Measurements from ENCODE around the gene NUDT16. TPM values are rescaled to one million over a fixed set of nuclear protein-coding genes. Genes with fewer than 3 reads are reported as not detected.

NUDT16 gene
- total and polyA plus RNA-seq, 7 donors: 5.2 to 25.9 (median 10.9) TPM

DNA sequence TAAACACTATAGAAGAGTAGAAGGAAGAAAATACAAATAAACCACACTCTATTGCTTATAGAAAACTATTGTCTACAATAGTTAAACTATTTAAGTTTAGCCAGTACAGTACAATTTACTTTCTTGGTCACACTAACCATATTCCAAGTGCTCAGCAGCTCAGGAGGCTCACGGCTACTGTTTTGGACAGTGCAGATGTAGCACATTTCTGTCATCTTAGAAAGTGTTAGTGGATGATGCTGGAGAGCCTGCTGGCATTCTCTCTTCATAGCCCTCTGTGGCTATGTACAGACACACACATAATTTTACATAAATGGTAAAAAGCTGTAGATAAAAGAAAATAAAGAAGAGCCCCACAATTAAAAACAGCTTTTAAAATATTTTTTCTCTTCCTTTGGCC, 23.8 kb downstream of the NUDT16 start:
- Histone ChIP-seq H3K9me3 (peaks cover 4% of the 10 kb centered on the region), H3K4me3 (no peak overlapping the region)
- no peak for ATAC-seq

DNA sequence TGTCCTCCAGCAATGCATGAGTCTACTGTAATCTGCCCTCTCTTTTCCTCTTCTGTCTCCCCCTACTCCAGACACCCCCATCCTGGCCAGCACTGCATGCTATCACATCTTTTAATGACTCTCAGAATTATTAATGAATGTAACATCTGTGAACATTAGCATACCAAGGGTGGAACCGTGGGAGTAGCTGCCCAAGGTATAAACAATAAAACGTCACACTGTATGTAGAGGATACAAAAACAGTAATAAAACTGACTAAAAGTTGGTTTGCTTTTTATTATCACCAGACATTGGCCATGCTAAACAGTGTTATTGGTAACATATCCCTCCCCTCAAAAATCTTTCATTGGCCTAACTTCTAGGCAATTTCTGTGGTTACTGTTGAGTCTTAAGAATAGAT, 24.7 kb downstream of the NUDT16 start:
- Histone ChIP-seq H3K4me3 (no peak overlapping the region), H3K9me3 (peaks cover 4% of the 10 kb centered on the region), H3K27ac (no peak overlapping the region), H3K36me3 (ENCODE audit: insufficient read depth in 1 of 2, low read depth in 1 of 2) (no peaks in the 10 kb centered on the region), H3K27me3 (ENCODE audit: insufficient read depth in 3 of 3, low read length in 2 of 3) (no peaks in the 10 kb centered on the region), H3K4me1 (no peaks in the 10 kb centered on the region)
- 50 to 62% (median 54%) methylated on average over 2 of the region's 2 CpGs for WGBS, 3 donors
- intact Hi-C loops (cut with DNase I): no loop called here
- TF ChIP-seq, protein P1, sequence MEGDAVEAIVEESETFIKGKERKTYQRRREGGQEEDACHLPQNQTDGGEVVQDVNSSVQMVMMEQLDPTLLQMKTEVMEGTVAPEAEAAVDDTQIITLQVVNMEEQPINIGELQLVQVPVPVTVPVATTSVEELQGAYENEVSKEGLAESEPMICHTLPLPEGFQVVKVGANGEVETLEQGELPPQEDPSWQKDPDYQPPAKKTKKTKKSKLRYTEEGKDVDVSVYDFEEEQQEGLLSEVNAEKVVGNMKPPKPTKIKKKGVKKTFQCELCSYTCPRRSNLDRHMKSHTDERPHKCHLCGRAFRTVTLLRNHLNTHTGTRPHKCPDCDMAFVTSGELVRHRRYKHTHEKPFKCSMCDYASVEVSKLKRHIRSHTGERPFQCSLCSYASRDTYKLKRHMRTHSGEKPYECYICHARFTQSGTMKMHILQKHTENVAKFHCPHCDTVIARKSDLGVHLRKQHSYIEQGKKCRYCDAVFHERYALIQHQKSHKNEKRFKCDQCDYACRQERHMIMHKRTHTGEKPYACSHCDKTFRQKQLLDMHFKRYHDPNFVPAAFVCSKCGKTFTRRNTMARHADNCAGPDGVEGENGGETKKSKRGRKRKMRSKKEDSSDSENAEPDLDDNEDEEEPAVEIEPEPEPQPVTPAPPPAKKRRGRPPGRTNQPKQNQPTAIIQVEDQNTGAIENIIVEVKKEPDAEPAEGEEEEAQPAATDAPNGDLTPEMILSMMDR (IDR thresholded peaks at IDR 0.05): no peak
- DNase-seq (no peak), ATAC-seq (no peak)

More for the DNA sequence above, 23.8 kb downstream of the NUDT16 start:
- no peaks in the 10 kb centered on the region for H3K36me3 ChIP-seq (ENCODE audit: insufficient read depth in 1 of 2, low read depth in 1 of 2)
- DNase-seq: no peak
- H3K27me3 ChIP-seq (ENCODE audit: insufficient read depth in 3 of 3, low read length in 2 of 3): no peaks in the 10 kb centered on the region
- intact Hi-C loops (cut with DNase I): no loop called here
- no peak overlapping the region for H3K27ac ChIP-seq
- TF ChIP-seq, protein P1 (IDR thresholded peaks at IDR 0.05): no peak
- no peaks in the 10 kb centered on the region for H3K4me1 ChIP-seq
- WGBS, 3 donors: 74 to 86% (median 76%) methylated on average over 1 of the region's 1 CpG

DNA sequence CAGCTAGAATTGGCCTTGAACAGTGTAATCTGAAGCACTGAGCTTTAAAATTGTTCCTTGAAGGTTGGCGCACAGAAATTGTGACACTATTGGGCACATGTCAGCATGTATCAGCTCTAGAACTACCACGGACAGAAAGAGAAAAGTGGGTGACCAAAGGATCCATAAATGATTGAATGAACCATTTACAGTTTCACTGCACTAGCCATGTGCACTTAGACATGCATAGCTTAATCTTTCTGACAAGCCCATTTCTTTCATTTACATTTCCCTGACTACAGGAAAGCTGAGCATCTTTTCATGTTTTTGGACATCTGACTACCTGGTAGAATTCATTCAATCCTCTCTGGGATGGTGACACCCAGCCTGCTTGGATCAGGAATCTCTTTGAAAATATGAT, 36.2 kb downstream of the NUDT16 start:
- no peak overlapping the region for H3K4me3 ChIP-seq
- no peaks in the 10 kb centered on the region for H3K36me3 ChIP-seq (ENCODE audit: insufficient read depth in 1 of 2, low read depth in 1 of 2)
- no peaks in the 10 kb centered on the region for H3K4me1 ChIP-seq
- TF ChIP-seq, protein P1 (IDR thresholded peaks at IDR 0.05): no peak
- no peaks in the 10 kb centered on the region for H3K9me3 ChIP-seq
- DNase-seq: no peak
- no peaks in the 10 kb centered on the region for H3K27me3 ChIP-seq (ENCODE audit: insufficient read depth in 3 of 3, low read length in 2 of 3)
- no peak overlapping the region for H3K27ac ChIP-seq
- WGBS, 3 donors: 80 to 87% (median 86%) methylated on average over 2 of the region's 2 CpGs
- ATAC-seq: no peak
- intact Hi-C loops (cut with DNase I): no loop called here

DNA sequence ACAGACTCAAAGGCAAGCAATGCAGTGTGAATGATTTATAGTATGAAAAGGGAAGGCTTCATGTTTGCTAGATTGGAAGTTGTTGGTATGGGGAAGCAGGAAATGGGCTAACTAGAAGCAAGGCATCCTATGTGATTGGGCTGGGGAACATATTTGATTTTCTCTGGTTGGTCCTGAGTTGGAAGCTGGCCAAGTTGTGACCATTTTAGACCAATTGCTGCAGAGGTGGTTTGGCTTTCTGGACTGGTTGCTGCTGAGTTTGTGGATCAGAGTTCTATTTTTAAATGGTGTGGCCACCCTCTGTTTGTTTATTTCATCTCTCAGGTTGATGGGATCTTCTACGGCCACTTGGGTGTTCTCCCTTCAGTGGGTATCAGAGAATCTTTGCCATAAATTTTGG, 39.7 kb downstream of the NUDT16 start:
- no peaks in the 10 kb centered on the region for H3K4me1 ChIP-seq
- ATAC-seq: no peak
- intact Hi-C loops (cut with DNase I): no loop called here
- H3K4me3 ChIP-seq: no peak overlapping the region
- DNase-seq: no peak
- no peaks in the 10 kb centered on the region for H3K27me3 ChIP-seq (ENCODE audit: insufficient read depth in 3 of 3, low read length in 2 of 3)
- H3K27ac ChIP-seq: no peak overlapping the region
- no peaks in the 10 kb centered on the region for H3K9me3 ChIP-seq
- WGBS, 3 donors: 46 to 88% (median 78%) methylated on average over 1 of the region's 1 CpG
- no peaks in the 10 kb centered on the region for H3K36me3 ChIP-seq (ENCODE audit: insufficient read depth in 1 of 2, low read depth in 1 of 2)
- TF ChIP-seq, protein P1 (IDR thresholded peaks at IDR 0.05): no peak

DNA sequence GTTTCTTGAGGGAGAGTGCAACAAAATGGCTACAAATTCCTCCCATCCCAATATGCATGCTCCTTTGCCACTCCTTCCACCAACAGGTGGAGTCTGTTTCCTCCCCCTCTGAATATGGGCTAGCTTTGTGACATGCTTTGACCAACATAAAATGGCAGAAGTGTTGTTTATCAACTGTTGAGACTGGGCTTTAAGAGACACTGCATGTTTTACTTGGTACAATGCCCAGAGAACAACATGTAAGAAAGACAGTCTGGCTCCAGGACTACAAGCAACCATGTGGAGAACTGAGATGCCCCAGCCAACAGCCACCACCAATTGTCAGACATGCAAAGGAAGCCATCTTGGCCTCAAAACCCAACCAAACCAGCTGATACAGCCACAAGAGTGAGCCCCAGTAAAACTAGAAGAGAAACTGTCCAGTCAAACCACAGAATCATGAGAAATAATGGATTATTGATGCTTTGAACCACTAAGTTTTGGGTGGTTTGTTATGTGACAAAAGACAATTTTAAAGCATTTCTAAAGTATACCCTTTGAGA, 40.5 kb downstream of the NUDT16 start:
- intact Hi-C loops (cut with DNase I): no loop called here
- TF ChIP-seq, protein P1 (IDR thresholded peaks at IDR 0.05): no peak
- Histone ChIP-seq H3K4me1 (no peaks in the 10 kb centered on the region), H3K9me3 (no peaks in the 10 kb centered on the region), H3K36me3 (ENCODE audit: insufficient read depth in 1 of 2, low read depth in 1 of 2) (no peaks in the 10 kb centered on the region), H3K27ac (no peak overlapping the region), H3K27me3 (ENCODE audit: insufficient read depth in 3 of 3, low read length in 2 of 3) (no peaks in the 10 kb centered on the region), H3K4me3 (no peak overlapping the region)
- DNase-seq (no peak), ATAC-seq (no peak)
